Endodermal cell (in vitro differentiated cells): Measurements from ENCODE around the gene CDC6. TPM values are rescaled to one million over a fixed set of nuclear protein-coding genes. Genes with fewer than 3 reads are reported as not detected.

Experiments used
- DNase-seq: peaks from one replicate; pipeline ENCODE4 v3.0.0-alpha.2; 2017
- H3K27ac ChIP-seq: 2 replicates; pipeline ENCODE4 v1.5.1; 2013; ENCODE audit warnings: mild to moderate bottlenecking, low read depth, low read length, moderate library complexity
- H3K27me3 ChIP-seq: 2 replicates; pipeline ENCODE4 v1.6.1; 2013; ENCODE audit warnings: mild to moderate bottlenecking, low read length, moderate library complexity; ENCODE audit not compliant: insufficient read depth, control insufficient read depth, poor library complexity, severe bottlenecking
- H3K36me3 ChIP-seq: 2 replicates; pipeline ENCODE4 v1.7.0; 2013; ENCODE audit warnings: mild to moderate bottlenecking, low read length, moderate library complexity; ENCODE audit not compliant: control insufficient read depth, insufficient read depth
- H3K4me1 ChIP-seq: one replicate; pipeline ENCODE4 v1.7.0; 2013; ENCODE audit warnings: low read length; ENCODE audit not compliant: control insufficient read depth, insufficient read depth
- H3K4me3 ChIP-seq: 2 replicates; pipeline ENCODE4 v1.5.1; 2013; ENCODE audit warnings: mild to moderate bottlenecking, low read length, moderate library complexity
- H3K9ac ChIP-seq: 2 replicates; pipeline ENCODE4 v1.6.1; 2013; ENCODE audit warnings: mild to moderate bottlenecking, low read length, moderate library complexity; ENCODE audit not compliant: poor library complexity, severe bottlenecking; ENCODE audit errors: extremely low read depth
- H3K9me3 ChIP-seq: 2 replicates; pipeline ENCODE4 v1.6.1; 2013; ENCODE audit warnings: mild to moderate bottlenecking, low read length, moderate library complexity; ENCODE audit not compliant: control insufficient read depth
- H3K27ac Mint-ChIP-seq: 2 replicates; pipeline ENCODE4 v1.8.0; 2020; ENCODE audit warnings: mixed read lengths
- H3K27me3 Mint-ChIP-seq: 2 replicates; pipeline ENCODE4 v1.8.0; 2021; ENCODE audit warnings: mild to moderate bottlenecking, mixed read lengths; ENCODE audit not compliant: insufficient read depth
- H3K36me3 Mint-ChIP-seq: 2 replicates; pipeline ENCODE4 v1.8.0; 2020; ENCODE audit warnings: low read depth, mixed read lengths
- H3K4me1 Mint-ChIP-seq: 2 replicates; pipeline ENCODE4 v1.8.0; 2020; ENCODE audit warnings: mixed read lengths
- H3K4me3 Mint-ChIP-seq: 2 replicates; pipeline ENCODE4 v1.8.0; 2020; ENCODE audit warnings: mild to moderate bottlenecking, moderate library complexity, mixed read lengths
- H3K9me3 Mint-ChIP-seq: 2 replicates; pipeline ENCODE4 v1.8.0; 2020; ENCODE audit warnings: mild to moderate bottlenecking, mixed read lengths
- WGBS, 2 experiments: methylation state at CpG; one replicate each; pipeline versions ENCODE4 v1.1.5 to v1.1.7; 2013; ENCODE audit warnings: missing lambda C conversion rate in 2 of 2, mixed read lengths in 1 of 2; ENCODE audit not compliant: insufficient coverage in 1 of 2, insufficient read length in 1 of 2; 5-methylcytosine and 5-hydroxymethylcytosine counted together
- total RNA-seq, 2 donors: library from RNA; stranded (reverse); fragmentation: NEBNext Ultra II Directional in 1 of 2; extraction: Animal tissue kit (Norgen Biotek cat#: 25700) in 1 of 2; gene quantifications; 2 replicates in 1 of 2; 3 replicates in 1 of 2; pipeline ENCODE4 v1.2.1, GENCODE V29; 2021
- TF ChIP-seq, protein P1 (sequence below): fragments of 200-600 bp; sonication (generic); conservative IDR thresholded peaks from 2 replicates; pipeline ENCODE4 v1.5.0; 2021; ENCODE audit warnings: antibody characterized with exemption, mild to moderate bottlenecking

Gene CDC6
- total RNA-seq, 2 donors from 2014 or later, result 88.4 to 95.4 TPM

DNA sequence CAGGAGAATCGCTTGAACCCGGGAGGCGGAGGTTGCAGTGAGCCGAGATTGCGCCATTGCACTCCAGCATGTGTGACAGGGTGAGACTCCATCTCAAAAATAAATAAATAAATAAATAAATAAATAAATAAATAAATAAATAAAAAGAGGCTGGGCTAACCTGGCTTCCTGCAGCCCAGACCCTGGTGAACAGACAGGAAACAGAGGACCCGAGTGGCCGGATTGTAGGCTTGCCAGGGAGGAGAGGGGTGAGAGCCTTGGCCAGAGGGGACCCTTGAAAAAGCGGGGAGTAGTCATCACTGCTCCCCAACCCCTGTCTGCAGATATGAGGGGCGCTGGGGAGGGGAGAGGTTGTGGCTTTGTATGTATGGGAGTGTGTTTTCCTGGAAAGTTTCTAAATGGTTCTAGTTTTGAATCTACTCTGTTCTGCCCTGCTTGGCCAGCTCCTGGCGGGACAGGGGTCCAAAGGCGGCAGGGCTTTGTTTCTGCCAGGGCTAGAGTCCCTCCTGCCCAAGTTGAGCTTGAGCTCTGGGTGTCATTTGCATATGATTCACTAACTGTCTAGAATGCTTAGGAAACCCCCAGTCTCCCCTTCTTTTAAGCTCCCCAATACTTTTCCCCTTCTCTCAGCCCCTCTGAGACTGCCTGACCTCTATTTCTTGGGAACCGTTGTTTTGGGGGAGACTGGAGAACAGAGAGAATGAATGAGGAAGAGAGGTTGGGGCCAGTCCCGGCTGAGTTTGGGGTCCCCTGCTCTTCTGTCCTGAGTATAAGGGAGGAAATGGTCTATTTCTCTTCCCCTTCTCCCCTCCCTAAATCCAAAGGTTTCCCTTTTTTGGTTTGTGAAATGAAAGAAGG is 37.7 kb downstream of the CDC6 start:
- H3K27ac Mint-ChIP-seq, result no peak overlapping the region
- 88 to 92% methylated on average over 7 to 11 of the region's 13 CpGs for WGBS, 2 experiments
- Histone ChIP-seq H3K27ac (no peak overlapping the region), H3K4me3 (no peak overlapping the region), H3K4me1 (peaks cover 12% of the 10 kb centered on the region), H3K27me3 (no peaks in the 10 kb centered on the region), H3K36me3 (no peaks in the 10 kb centered on the region), H3K9me3 (no peaks in the 10 kb centered on the region), H3K9ac (no peak overlapping the region)
- H3K4me1 Mint-ChIP-seq, result peaks cover 24% of the 10 kb centered on the region
- no peak overlapping the region for H3K4me3 Mint-ChIP-seq
- no peaks in the 10 kb centered on the region for H3K27me3 Mint-ChIP-seq
- no peaks in the 10 kb centered on the region for H3K36me3 Mint-ChIP-seq
- TF ChIP-seq, protein P1, sequence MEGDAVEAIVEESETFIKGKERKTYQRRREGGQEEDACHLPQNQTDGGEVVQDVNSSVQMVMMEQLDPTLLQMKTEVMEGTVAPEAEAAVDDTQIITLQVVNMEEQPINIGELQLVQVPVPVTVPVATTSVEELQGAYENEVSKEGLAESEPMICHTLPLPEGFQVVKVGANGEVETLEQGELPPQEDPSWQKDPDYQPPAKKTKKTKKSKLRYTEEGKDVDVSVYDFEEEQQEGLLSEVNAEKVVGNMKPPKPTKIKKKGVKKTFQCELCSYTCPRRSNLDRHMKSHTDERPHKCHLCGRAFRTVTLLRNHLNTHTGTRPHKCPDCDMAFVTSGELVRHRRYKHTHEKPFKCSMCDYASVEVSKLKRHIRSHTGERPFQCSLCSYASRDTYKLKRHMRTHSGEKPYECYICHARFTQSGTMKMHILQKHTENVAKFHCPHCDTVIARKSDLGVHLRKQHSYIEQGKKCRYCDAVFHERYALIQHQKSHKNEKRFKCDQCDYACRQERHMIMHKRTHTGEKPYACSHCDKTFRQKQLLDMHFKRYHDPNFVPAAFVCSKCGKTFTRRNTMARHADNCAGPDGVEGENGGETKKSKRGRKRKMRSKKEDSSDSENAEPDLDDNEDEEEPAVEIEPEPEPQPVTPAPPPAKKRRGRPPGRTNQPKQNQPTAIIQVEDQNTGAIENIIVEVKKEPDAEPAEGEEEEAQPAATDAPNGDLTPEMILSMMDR, result no peak
- no peak for DNase-seq
- H3K9me3 Mint-ChIP-seq, result no peaks in the 10 kb centered on the region

DNA sequence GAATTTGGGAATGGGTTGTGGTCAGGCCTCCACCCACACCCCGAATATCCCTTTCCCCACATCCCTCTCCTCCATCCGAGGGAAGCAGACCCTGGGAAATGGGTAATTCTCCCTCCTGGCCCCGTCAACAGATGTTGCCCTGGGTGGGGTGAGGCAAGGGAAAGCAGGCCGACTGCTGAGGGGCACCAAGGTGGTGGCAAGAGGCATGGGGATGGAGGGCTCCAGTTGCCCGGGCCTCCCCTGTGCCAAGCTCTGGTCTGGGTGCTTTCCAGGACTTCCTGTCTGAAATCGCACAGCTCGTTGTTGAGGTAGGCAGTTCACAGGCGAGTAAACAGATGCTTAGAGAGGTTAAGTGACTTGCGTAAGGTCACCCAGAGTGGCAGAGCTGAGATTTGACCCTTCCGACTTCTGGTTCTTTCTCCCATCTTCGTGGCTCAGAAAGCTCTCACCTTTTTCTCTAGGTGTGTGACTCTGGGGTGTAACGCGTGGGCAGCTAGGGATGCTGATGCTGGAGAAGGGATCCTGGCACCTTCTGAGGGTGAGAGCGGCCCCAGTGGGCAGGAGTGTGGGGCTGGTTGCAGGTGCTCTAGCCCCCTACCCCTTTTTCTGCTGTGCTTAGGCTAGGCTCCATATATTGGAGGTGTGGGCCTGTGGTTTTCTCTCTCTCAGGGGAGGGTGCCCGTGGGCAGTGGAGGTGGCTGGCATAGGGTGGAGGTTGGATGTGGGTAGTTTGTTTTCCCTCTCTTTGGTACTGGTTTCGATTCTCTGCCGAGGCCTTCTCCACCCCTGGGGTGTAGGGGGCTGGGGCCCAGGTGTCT is 38.5 kb downstream of the CDC6 start:
- Histone ChIP-seq H3K4me1 (peaks cover 12% of the 10 kb centered on the region), H3K9ac (peak overlapping the region; percentile 13)

DNA sequence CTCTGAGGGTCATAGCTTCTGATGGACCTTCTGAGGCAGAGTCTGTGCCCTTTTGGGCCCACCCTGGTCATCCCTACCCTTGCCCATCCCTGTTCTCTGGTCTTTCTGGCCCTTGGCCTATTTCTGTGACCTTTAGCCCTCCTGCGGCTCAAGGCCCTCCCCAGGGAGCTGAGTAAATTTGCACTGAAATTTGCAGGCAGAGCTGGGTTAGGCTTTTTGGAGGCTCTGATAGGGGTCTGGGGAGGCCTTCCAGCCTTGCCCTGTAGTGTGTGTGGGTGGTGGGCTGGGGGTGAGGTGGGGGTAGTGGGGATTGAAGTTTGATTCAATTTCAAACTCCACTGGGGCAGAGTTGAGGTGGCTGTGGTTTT is 39.1 kb downstream of the CDC6 start:
- no peaks in the 10 kb centered on the region for H3K9me3 ChIP-seq
- no peaks in the 10 kb centered on the region for H3K36me3 ChIP-seq
- H3K4me3 ChIP-seq, result no peak overlapping the region
- peaks cover 7% of the 10 kb centered on the region for H3K36me3 Mint-ChIP-seq
- H3K9me3 Mint-ChIP-seq, result no peaks in the 10 kb centered on the region
- TF ChIP-seq, protein P1, result no peak
- H3K4me1 ChIP-seq, result peaks cover 12% of the 10 kb centered on the region
- H3K4me1 Mint-ChIP-seq, result peaks cover 29% of the 10 kb centered on the region
- H3K27me3 Mint-ChIP-seq, result no peaks in the 10 kb centered on the region
- no peak overlapping the region for H3K27ac ChIP-seq
- H3K9ac ChIP-seq, result peak overlapping the region; percentile 13
- no peak for DNase-seq
- H3K27me3 ChIP-seq, result no peaks in the 10 kb centered on the region
- H3K4me3 Mint-ChIP-seq, result no peak overlapping the region
- H3K27ac Mint-ChIP-seq, result no peak overlapping the region
- WGBS, 2 experiments, result 80% methylated on average over 1 of the region's 1 CpG; no CpG with 5 or more reads in 1 of the 2 experiments

More for the DNA sequence above, 38.5 kb downstream of the CDC6 start:
- no peak for DNase-seq
- H3K4me3 ChIP-seq, result no peak overlapping the region
- Mint-ChIP-seq H3K36me3 (peaks cover 3% of the 10 kb centered on the region), H3K9me3 (no peaks in the 10 kb centered on the region), H3K27ac (no peak overlapping the region), H3K4me3 (no peak overlapping the region), H3K27me3 (no peaks in the 10 kb centered on the region), H3K4me1 (peaks cover 26% of the 10 kb centered on the region)
- no peaks in the 10 kb centered on the region for H3K27me3 ChIP-seq
- WGBS, 2 experiments, result 91 to 93% methylated on average over 6 to 16 of the region's 17 CpGs
- no peaks in the 10 kb centered on the region for H3K36me3 ChIP-seq
- TF ChIP-seq, protein P1, result no peak
- no peaks in the 10 kb centered on the region for H3K9me3 ChIP-seq
- no peak overlapping the region for H3K27ac ChIP-seq
